Osteocyte (in vitro differentiated cells): Measurements from ENCODE around the gene CTTNBP2NL. TPM values are rescaled to one million over a fixed set of nuclear protein-coding genes. Genes with fewer than 3 reads are reported as not detected.
"Not testable (repeated sequence)": the region's sequence is repeated elsewhere in the genome, so short reads cannot be mapped to it uniquely, and the experiment has no call there.

Experiments
- DNase-seq: peaks from one replicate; pipeline ENCODE4 v3.0.0; 2021; ENCODE audit warnings: mixed read lengths; ENCODE audit not compliant: unreplicated experiment; ENCODE audit errors: extremely low spot score
- H3K27ac Mint-ChIP-seq: one replicate; pipeline ENCODE4 v1.8.0; 2021; ENCODE audit warnings: mild to moderate bottlenecking, mixed read lengths; ENCODE audit not compliant: unreplicated experiment
- H3K27me3 Mint-ChIP-seq: one replicate; pipeline ENCODE4 v1.8.0; 2021; ENCODE audit warnings: mixed read lengths; ENCODE audit not compliant: unreplicated experiment
- H3K36me3 Mint-ChIP-seq: one replicate; pipeline ENCODE4 v1.8.0; 2021; ENCODE audit warnings: mixed read lengths; ENCODE audit not compliant: unreplicated experiment
- H3K4me1 Mint-ChIP-seq: one replicate; pipeline ENCODE4 v1.8.0; 2021; ENCODE audit warnings: mixed read lengths; ENCODE audit not compliant: unreplicated experiment
- H3K4me3 Mint-ChIP-seq: one replicate; pipeline ENCODE4 v1.8.0; 2021; ENCODE audit warnings: mild to moderate bottlenecking, moderate library complexity, mixed read lengths; ENCODE audit not compliant: unreplicated experiment
- H3K9me3 Mint-ChIP-seq: one replicate; pipeline ENCODE4 v1.8.0; 2021; ENCODE audit warnings: mixed read lengths; ENCODE audit not compliant: unreplicated experiment
- CTCF ChIP-seq: fragments of 200-600 bp; sonication (generic); IDR thresholded peaks from 2 replicates; pipeline ENCODE4 v1.5.0; 2021; ENCODE audit warnings: antibody characterized with exemption, mild to moderate bottlenecking, moderate library complexity
- total RNA-seq: library from RNA; stranded (reverse); gene quantifications from 2 replicates; pipeline ENCODE4 v1.2.1, GENCODE V29; 2021

Gene CTTNBP2NL
- total RNA-seq, 1 donor from 2014 or later = 50.6 TPM

DNA sequence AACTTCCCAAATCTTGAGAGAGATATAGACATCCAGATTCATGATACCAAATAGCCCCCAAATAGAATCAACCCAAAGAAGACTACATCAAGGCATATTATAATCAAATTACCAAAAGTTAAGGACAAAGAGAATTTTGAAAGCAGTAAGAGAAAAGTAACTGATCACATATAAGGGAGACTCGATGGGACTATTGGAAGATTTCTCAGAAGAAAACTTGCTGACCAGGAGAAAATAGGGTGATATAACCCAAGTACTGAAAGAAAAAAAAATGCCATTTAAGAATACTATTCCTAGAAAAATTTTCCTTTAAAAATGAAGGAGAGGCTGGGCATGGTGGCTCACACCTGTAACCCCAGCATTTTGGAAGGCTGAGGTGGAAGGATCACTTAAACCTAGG, 82.3 kb downstream of the CTTNBP2NL start:
- Mint-ChIP-seq H3K36me3 (peaks cover 4% of the 10 kb centered on the region), H3K4me3 (no peak overlapping the region), H3K9me3 (peaks cover 26% of the 10 kb centered on the region), H3K27ac (no peak overlapping the region), H3K4me1 (no peaks in the 10 kb centered on the region), H3K27me3 (no peaks in the 10 kb centered on the region)
- TF ChIP-seq CTCF = no peak
- DNase-seq = no peak

- H3K4me1 Mint-ChIP-seq, H3K27ac Mint-ChIP-seq, DNase-seq, H3K9me3 Mint-ChIP-seq, H3K4me3 Mint-ChIP-seq, H3K27me3 Mint-ChIP-seq, H3K36me3 Mint-ChIP-seq: not testable (repeated sequence)
Measured at GRCh38 chr1:112486063-112486462, 90.0 kb downstream of the CTTNBP2NL start.

DNA sequence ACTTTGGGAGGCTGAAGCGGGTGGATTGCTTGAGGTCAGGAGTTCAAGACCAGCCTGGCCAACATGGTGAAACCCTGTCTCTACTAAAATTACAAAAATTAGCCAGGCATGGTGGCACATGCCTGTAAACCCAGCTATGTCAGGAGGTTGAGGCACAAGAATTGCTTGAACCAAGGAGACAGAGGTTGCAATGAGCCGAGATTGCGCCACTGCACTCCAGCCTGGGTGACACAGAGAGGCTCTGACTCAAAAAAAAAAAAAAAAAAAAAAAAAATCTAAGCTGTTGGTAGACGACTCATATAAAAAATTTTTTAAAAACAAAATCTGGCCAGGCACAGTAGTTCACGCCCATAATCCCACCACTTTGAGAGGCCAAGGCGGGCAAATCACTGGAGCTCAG, 91.7 kb downstream of the CTTNBP2NL start:
- H3K36me3 Mint-ChIP-seq, H3K4me1 Mint-ChIP-seq, H3K4me3 Mint-ChIP-seq, H3K9me3 Mint-ChIP-seq, H3K27ac Mint-ChIP-seq, H3K27me3 Mint-ChIP-seq, DNase-seq: not testable (repeated sequence)

- H3K9me3 Mint-ChIP-seq = no peaks in the 10 kb centered on the region
- no peaks in the 10 kb centered on the region for H3K4me1 Mint-ChIP-seq
- TF ChIP-seq CTCF = no peak
- no peaks in the 10 kb centered on the region for H3K36me3 Mint-ChIP-seq
- H3K27ac Mint-ChIP-seq = no peak overlapping the region
- no peak overlapping the region for H3K4me3 Mint-ChIP-seq
- DNase-seq = no peak
- H3K27me3 Mint-ChIP-seq = no peaks in the 10 kb centered on the region
Measured at GRCh38 chr1:112488141-112488540, 92.1 kb downstream of the CTTNBP2NL start.

GRCh38 chr1:112492076-112492475, 96.1 kb downstream of the CTTNBP2NL start:
- no peaks in the 10 kb centered on the region for H3K9me3 Mint-ChIP-seq
- no peak for DNase-seq
- no peak overlapping the region for H3K27ac Mint-ChIP-seq
- TF ChIP-seq CTCF = no peak
- no peaks in the 10 kb centered on the region for H3K4me1 Mint-ChIP-seq
- H3K36me3 Mint-ChIP-seq = no peaks in the 10 kb centered on the region
- H3K27me3 Mint-ChIP-seq = no peaks in the 10 kb centered on the region
- no peak overlapping the region for H3K4me3 Mint-ChIP-seq

DNA sequence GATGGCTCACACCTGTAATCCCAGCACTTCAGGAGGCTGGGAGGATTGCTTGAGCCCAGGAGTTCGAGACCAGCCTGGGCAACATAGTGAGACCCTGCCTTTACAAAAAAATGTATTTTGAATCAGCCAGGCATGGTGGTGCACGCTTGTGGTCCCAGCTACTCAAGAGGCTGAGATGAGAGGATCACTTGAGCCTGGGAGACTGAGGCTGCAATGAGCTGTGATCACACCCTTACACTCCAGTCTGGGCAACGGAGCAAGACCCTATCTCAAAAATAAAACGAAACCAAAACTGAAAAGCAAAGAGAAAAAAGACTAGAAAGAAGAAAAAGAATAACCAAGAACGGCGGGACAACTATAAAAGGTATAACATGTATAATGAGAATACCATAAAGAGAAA, 97.3 kb downstream of the CTTNBP2NL start:
- H3K27me3 Mint-ChIP-seq = no peaks in the 10 kb centered on the region
- H3K36me3 Mint-ChIP-seq = no peaks in the 10 kb centered on the region
- H3K4me3 Mint-ChIP-seq = no peak overlapping the region
- no peaks in the 10 kb centered on the region for H3K9me3 Mint-ChIP-seq
- peaks cover 3% of the 10 kb centered on the region for H3K4me1 Mint-ChIP-seq
- DNase-seq = no peak
- no peak for TF ChIP-seq CTCF
- no peak overlapping the region for H3K27ac Mint-ChIP-seq
